Trophoblast cell (in vitro differentiated cells and primary cell): ENCODE results near the gene PLS3.

Experiments used
- DNase-seq, 2 donors: peaks; one replicate each; pipeline ENCODE4 v3.0.0-alpha.2; 2016
- H2AFZ ChIP-seq: 2 replicates; pipeline ENCODE4 v1.6.1; 2013; ENCODE audit warnings: low read length, moderate library complexity, mild to moderate bottlenecking; ENCODE audit not compliant: insufficient read depth, poor library complexity
- H2AK5ac ChIP-seq: 2 replicates; pipeline ENCODE4 v1.6.1; 2013; ENCODE audit warnings: mild to moderate bottlenecking, low read length
- H2BK120ac ChIP-seq: 2 replicates; pipeline ENCODE4 v1.6.1; 2013; ENCODE audit warnings: low read length, mild to moderate bottlenecking, moderate library complexity; ENCODE audit not compliant: insufficient read depth, poor library complexity
- H2BK12ac ChIP-seq: 2 replicates; pipeline ENCODE4 v1.6.1; 2013; ENCODE audit warnings: mild to moderate bottlenecking, low read length, moderate library complexity
- H2BK5ac ChIP-seq: 2 replicates; pipeline ENCODE4 v1.6.1; 2013; ENCODE audit warnings: low read length, low read depth, moderate library complexity, mild to moderate bottlenecking; ENCODE audit not compliant: poor library complexity
- H3K14ac ChIP-seq: 2 replicates; pipeline ENCODE4 v1.6.1; 2013; ENCODE audit warnings: mild to moderate bottlenecking, low read length
- H3K18ac ChIP-seq: 2 replicates; pipeline ENCODE4 v1.6.1; 2013; ENCODE audit warnings: mild to moderate bottlenecking, low read length
- H3K23ac ChIP-seq: 2 replicates; pipeline ENCODE4 v1.6.1; 2013; ENCODE audit warnings: low read length
- H3K27ac ChIP-seq: 2 replicates; pipeline ENCODE4 v1.5.1; 2013; ENCODE audit warnings: low read depth, mild to moderate bottlenecking, inconsistent platforms, low read length, moderate library complexity
- H3K27me3 ChIP-seq: 2 replicates; pipeline ENCODE4 v1.6.1; 2013; ENCODE audit warnings: inconsistent platforms, mild to moderate bottlenecking, low read length, moderate library complexity; ENCODE audit not compliant: insufficient read depth
- H3K36me3 ChIP-seq, 2 experiments: 1 replicate in 1 of 2; 2 replicates in 1 of 2; pipeline ENCODE4 v1.6.1; 2013; ENCODE audit warnings: low read length in 2 of 2, mild to moderate bottlenecking in 2 of 2, moderate library complexity in 1 of 2; ENCODE audit not compliant: insufficient read depth in 2 of 2, control insufficient read depth in 1 of 2
- H3K4ac ChIP-seq: 2 replicates; pipeline ENCODE4 v1.6.1; 2013; ENCODE audit warnings: low read depth, mild to moderate bottlenecking, low read length, moderate library complexity
- H3K4me1 ChIP-seq, 2 experiments: 1 replicate in 1 of 2; 2 replicates in 1 of 2; pipeline ENCODE4 v1.6.1; 2013; ENCODE audit warnings: low read length in 2 of 2, mild to moderate bottlenecking in 2 of 2, moderate library complexity in 1 of 2; ENCODE audit not compliant: insufficient read depth in 2 of 2, control insufficient read depth in 1 of 2
- H3K4me2 ChIP-seq: 2 replicates; pipeline ENCODE4 v1.6.1; 2013; ENCODE audit warnings: inconsistent platforms, mild to moderate bottlenecking, low read length, moderate library complexity
- H3K4me3 ChIP-seq: 2 replicates; pipeline ENCODE4 v1.5.1; 2013; ENCODE audit warnings: mild to moderate bottlenecking, low read depth, low read length, inconsistent platforms
- H3K79me1 ChIP-seq: one replicate; pipeline ENCODE4 v1.6.1; 2013; ENCODE audit warnings: low read length
- H3K79me2 ChIP-seq: 2 replicates; pipeline ENCODE4 v1.6.1; 2013; ENCODE audit warnings: low read length, mild to moderate bottlenecking; ENCODE audit not compliant: control insufficient read depth, insufficient read depth, poor library complexity
- H3K9ac ChIP-seq: 2 replicates; pipeline ENCODE4 v1.6.1; 2013; ENCODE audit warnings: mild to moderate bottlenecking, low read length
- H3K9me3 ChIP-seq: 2 replicates; pipeline ENCODE4 v1.6.1; 2013; ENCODE audit warnings: low read depth, mild to moderate bottlenecking, control low read depth, inconsistent platforms, low read length; ENCODE audit not compliant: insufficient read depth
- H4K12ac ChIP-seq: 2 replicates; pipeline ENCODE4 v1.6.1; 2013; ENCODE audit warnings: low read depth, mild to moderate bottlenecking, low read length, moderate library complexity
- H4K8ac ChIP-seq: 2 replicates; pipeline ENCODE4 v1.6.1; 2013; ENCODE audit warnings: low read depth, mild to moderate bottlenecking, low read length, moderate library complexity
- H4K91ac ChIP-seq: one replicate; pipeline ENCODE4 v1.6.1; 2013; ENCODE audit warnings: low read depth, mild to moderate bottlenecking, low read length, moderate library complexity
- WGBS: extraction: QIAGEN DNeasy Blood & Tissue Kit; methylation state at CpG from one replicate; pipeline ENCODE4 v1.1.7; 2013; ENCODE audit warnings: missing lambda C conversion rate; ENCODE audit not compliant: insufficient read length, insufficient coverage; ENCODE audit errors: extremely low coverage; 5-methylcytosine and 5-hydroxymethylcytosine counted together

Gene PLS3

DNA sequence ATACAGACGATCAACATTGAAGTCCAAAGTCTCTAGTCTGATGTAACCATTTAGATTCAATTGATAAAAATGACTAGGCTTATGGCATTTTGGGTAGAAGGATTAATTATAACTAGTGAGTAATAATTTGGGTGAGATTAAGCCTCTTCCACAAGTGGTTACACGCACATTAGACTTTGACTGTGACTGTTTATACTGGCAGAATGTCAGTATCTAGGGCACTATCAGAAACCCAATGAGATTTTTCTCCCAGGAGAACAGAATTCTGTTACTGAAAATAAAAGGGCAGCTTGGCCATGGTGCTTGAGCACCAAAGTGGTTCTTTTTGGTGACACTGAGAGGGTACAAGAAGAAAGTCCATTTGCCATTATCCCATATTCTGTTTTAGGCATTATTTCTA is 3.3 kb downstream of the PLS3 start:
- Histone ChIP-seq H4K8ac (no peak overlapping the region), H3K4me3 (no peak overlapping the region), H3K18ac (no peak overlapping the region), H2BK120ac (no peak overlapping the region), H2AK5ac (no peak overlapping the region), H2AFZ (no peak overlapping the region), H3K79me2 (peaks cover 12% of the 10 kb centered on the region), H3K4me2 (no peak overlapping the region), H2BK12ac (no peak overlapping the region), H3K36me3 (no peaks in the 10 kb centered on the region), H3K4ac (no peak overlapping the region), H3K27ac (no peak overlapping the region), H3K9ac (no peak overlapping the region), H3K27me3 (no peaks in the 10 kb centered on the region), H3K23ac (no peak overlapping the region), H4K12ac (no peak overlapping the region), H3K14ac (no peak overlapping the region), H3K79me1 (peaks cover 14% of the 10 kb centered on the region), H3K9me3 (no peaks in the 10 kb centered on the region), H2BK5ac (no peak overlapping the region), H4K91ac (no peak overlapping the region), H3K4me1 (peaks cover 3 to 7% of the 10 kb centered on the region in 2 experiments)
- no peak for DNase-seq
- WGBS: no CpG with 5 or more reads among the region's 2 CpGs

DNA sequence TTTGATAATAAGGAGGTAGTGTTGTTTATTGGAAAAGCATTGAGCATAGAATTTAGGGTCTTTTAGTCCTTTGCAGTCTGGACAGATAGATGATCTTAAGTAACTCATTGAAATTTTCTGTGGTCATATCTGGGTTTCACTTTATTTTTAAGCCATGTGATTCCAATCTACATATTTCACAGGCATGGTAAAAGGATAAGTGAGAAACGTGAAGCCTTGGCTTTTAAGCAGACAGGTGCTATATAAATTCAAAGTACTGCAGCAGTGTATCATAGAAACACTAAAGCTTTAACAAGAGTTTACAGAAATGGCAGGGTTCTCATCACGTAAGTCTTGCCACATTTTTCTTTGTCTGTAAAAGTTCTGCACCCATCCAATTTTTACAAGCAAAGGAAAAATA is 4.9 kb downstream of the PLS3 start:
- no peak overlapping the region for H3K18ac ChIP-seq
- H3K79me1 ChIP-seq: peaks cover 14% of the 10 kb centered on the region
- no peaks in the 10 kb centered on the region for H3K9me3 ChIP-seq
- H3K4me2 ChIP-seq: no peak overlapping the region
- H2AK5ac ChIP-seq: no peak overlapping the region
- H2BK12ac ChIP-seq: no peak overlapping the region
- H2AFZ ChIP-seq: no peak overlapping the region
- no peak overlapping the region for H4K8ac ChIP-seq
- no peak overlapping the region for H2BK5ac ChIP-seq
- H3K4me1 ChIP-seq: no peaks in the 10 kb centered on the region
- no peak overlapping the region for H4K91ac ChIP-seq
- WGBS: no CpG with 5 or more reads among the region's 2 CpGs
- H3K36me3 ChIP-seq: no peaks in the 10 kb centered on the region
- peaks cover 12% of the 10 kb centered on the region for H3K79me2 ChIP-seq
- H3K9ac ChIP-seq: no peak overlapping the region
- no peak overlapping the region for H4K12ac ChIP-seq
- no peaks in the 10 kb centered on the region for H3K27me3 ChIP-seq
- no peak for DNase-seq
- no peak overlapping the region for H3K4ac ChIP-seq
- no peak overlapping the region for H3K4me3 ChIP-seq
- H2BK120ac ChIP-seq: no peak overlapping the region
- H3K23ac ChIP-seq: no peak overlapping the region
- no peak overlapping the region for H3K14ac ChIP-seq
- H3K27ac ChIP-seq: no peak overlapping the region

DNA sequence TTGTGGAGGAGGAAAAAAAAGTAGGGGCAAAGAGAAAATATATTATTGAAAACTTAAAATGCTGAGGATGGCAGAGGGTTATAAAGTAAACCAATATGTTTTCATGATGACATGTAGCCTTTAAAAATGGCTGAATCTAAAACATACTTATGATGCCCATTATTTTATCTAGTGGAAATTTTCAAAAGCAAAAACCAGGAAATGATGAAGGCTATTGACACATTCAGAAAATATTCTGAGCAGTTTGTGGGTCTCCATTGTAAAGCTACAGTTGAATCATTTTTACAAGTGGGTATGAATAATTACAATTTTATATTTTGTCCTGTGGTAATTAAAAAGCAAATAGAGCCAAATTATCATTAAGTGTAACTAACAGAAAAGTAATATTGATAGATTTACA is 10.7 kb downstream of the PLS3 start:
- no peak overlapping the region for H3K23ac ChIP-seq
- no peak overlapping the region for H3K4me2 ChIP-seq
- no peak overlapping the region for H4K8ac ChIP-seq
- H3K4me1 ChIP-seq: no peaks in the 10 kb centered on the region
- no peak overlapping the region for H3K18ac ChIP-seq
- H2AK5ac ChIP-seq: no peak overlapping the region
- H3K9me3 ChIP-seq: no peaks in the 10 kb centered on the region
- no peaks in the 10 kb centered on the region for H3K79me1 ChIP-seq
- no peak overlapping the region for H3K27ac ChIP-seq
- H4K12ac ChIP-seq: no peak overlapping the region
- DNase-seq: no peak
- no peaks in the 10 kb centered on the region for H3K27me3 ChIP-seq
- H4K91ac ChIP-seq: no peak overlapping the region
- H2BK120ac ChIP-seq: no peak overlapping the region
- H3K14ac ChIP-seq: no peak overlapping the region
- no peak overlapping the region for H2AFZ ChIP-seq
- peaks cover 0 to under 1% of the 10 kb centered on the region in 2 experiments for H3K36me3 ChIP-seq
- H2BK5ac ChIP-seq: no peak overlapping the region
- H2BK12ac ChIP-seq: no peak overlapping the region
- no peaks in the 10 kb centered on the region for H3K79me2 ChIP-seq
- H3K4ac ChIP-seq: no peak overlapping the region
- no peak overlapping the region for H3K9ac ChIP-seq
- no peak overlapping the region for H3K4me3 ChIP-seq

DNA sequence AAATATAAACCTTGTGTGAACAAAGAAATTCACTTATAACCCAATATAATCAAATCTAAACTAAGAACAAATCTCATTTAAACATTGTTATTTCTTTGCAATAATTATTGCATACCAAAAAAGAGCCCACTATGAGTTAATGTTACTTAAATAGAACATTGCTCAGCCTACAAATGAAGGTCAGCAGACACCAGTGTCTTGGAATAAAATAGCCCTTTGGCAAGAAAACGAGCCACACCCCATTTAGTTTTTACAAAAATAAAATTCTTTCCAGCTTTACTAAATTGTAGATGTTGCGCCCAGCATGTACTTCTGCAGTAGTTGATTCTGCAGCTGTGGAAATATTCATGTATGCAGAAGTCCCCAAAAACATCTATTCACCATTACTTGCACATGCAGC is 12.2 kb downstream of the PLS3 start:
- Histone ChIP-seq H3K4ac (no peak overlapping the region), H4K91ac (no peak overlapping the region), H3K9ac (no peak overlapping the region), H3K27me3 (no peaks in the 10 kb centered on the region), H3K4me3 (no peak overlapping the region), H2BK5ac (no peak overlapping the region), H3K27ac (no peak overlapping the region), H3K18ac (no peak overlapping the region), H3K79me2 (no peaks in the 10 kb centered on the region), H3K4me2 (no peak overlapping the region), H3K14ac (no peak overlapping the region), H4K12ac (no peak overlapping the region), H3K79me1 (no peaks in the 10 kb centered on the region), H2AFZ (no peak overlapping the region), H2BK120ac (no peak overlapping the region), H3K4me1 (no peaks in the 10 kb centered on the region), H3K23ac (no peak overlapping the region), H2BK12ac (no peak overlapping the region), H4K8ac (no peak overlapping the region), H3K9me3 (no peaks in the 10 kb centered on the region), H2AK5ac (no peak overlapping the region), H3K36me3 (peaks cover 0 to 2% of the 10 kb centered on the region in 2 experiments)
- no CpG with 5 or more reads among the region's 2 CpGs for WGBS
- DNase-seq: no peak
